Spleen (tissue), 7 donors: ENCODE results near the gene GRAMD2A.

Experiments used
- CTCF ChIP-seq, 11 experiments: fragments of 200-600 bp in 7 of 11; fragments of 450-650 bp in 4 of 11; sonication (generic) in 4 of 11; IDR thresholded peaks in 8 of 11; conservative IDR thresholded peaks in 3 of 11; 1 replicate in 7 of 11; 2 replicates in 4 of 11; pipeline versions ENCODE4 v1.4.0 to v1.8.0; 2016 to 2021; ENCODE audit warnings: antibody characterized with exemption in 11 of 11, inconsistent platforms in 4 of 11, mild to moderate bottlenecking in 1 of 11
- POLR2A ChIP-seq, 3 donors: fragments of 450-650 bp; IDR thresholded peaks; one replicate each; pipeline ENCODE4 v1.5.1; 2017; ENCODE audit warnings: antibody characterized with exemption in 3 of 3, mild to moderate bottlenecking in 1 of 3
- donor health status: DM: no; HTN: no; CAD: no; lungs with moderate emphysema.
- donor health status: DM: no; HTN: no; CAD: no.
- donor health status: DM: no; HTN: no; CAD: no.

GRCh38 chr15:72229076-72229946 is 31.7 kb upstream of the GRAMD2A start:
- TF ChIP-seq POLR2A (IDR thresholded peaks at IDR 0.05) (no peak), CTCF (IDR thresholded peaks at IDR 0.05 in 8 of 11, conservative IDR thresholded peaks at IDR 0.05 in 3 of 11) (no peak)
